Endodermal cell (in vitro differentiated cells): ENCODE measurements around the gene AGPS. TPM values are rescaled to one million over a fixed set of nuclear protein-coding genes. Genes with fewer than 3 reads are reported as not detected.
A peak's percentile ranks its signal among the peaks of the same experiment; 100 is the strongest.

Experiments
- DNase-seq: peaks from one replicate; pipeline ENCODE4 v3.0.0-alpha.2; 2017
- H3K27ac ChIP-seq: 2 replicates; pipeline ENCODE4 v1.5.1; 2013; ENCODE audit warnings: mild to moderate bottlenecking, low read depth, low read length, moderate library complexity
- H3K27me3 ChIP-seq: 2 replicates; pipeline ENCODE4 v1.6.1; 2013; ENCODE audit warnings: mild to moderate bottlenecking, low read length, moderate library complexity; ENCODE audit not compliant: insufficient read depth, control insufficient read depth, poor library complexity, severe bottlenecking
- H3K36me3 ChIP-seq: 2 replicates; pipeline ENCODE4 v1.7.0; 2013; ENCODE audit warnings: mild to moderate bottlenecking, low read length, moderate library complexity; ENCODE audit not compliant: control insufficient read depth, insufficient read depth
- H3K4me1 ChIP-seq: one replicate; pipeline ENCODE4 v1.7.0; 2013; ENCODE audit warnings: low read length; ENCODE audit not compliant: control insufficient read depth, insufficient read depth
- H3K4me3 ChIP-seq: 2 replicates; pipeline ENCODE4 v1.5.1; 2013; ENCODE audit warnings: mild to moderate bottlenecking, low read length, moderate library complexity
- H3K9ac ChIP-seq: 2 replicates; pipeline ENCODE4 v1.6.1; 2013; ENCODE audit warnings: mild to moderate bottlenecking, low read length, moderate library complexity; ENCODE audit not compliant: poor library complexity, severe bottlenecking; ENCODE audit errors: extremely low read depth
- H3K9me3 ChIP-seq: 2 replicates; pipeline ENCODE4 v1.6.1; 2013; ENCODE audit warnings: mild to moderate bottlenecking, low read length, moderate library complexity; ENCODE audit not compliant: control insufficient read depth
- H3K27ac Mint-ChIP-seq: 2 replicates; pipeline ENCODE4 v1.8.0; 2020; ENCODE audit warnings: mixed read lengths
- H3K27me3 Mint-ChIP-seq: 2 replicates; pipeline ENCODE4 v1.8.0; 2021; ENCODE audit warnings: mild to moderate bottlenecking, mixed read lengths; ENCODE audit not compliant: insufficient read depth
- H3K36me3 Mint-ChIP-seq: 2 replicates; pipeline ENCODE4 v1.8.0; 2020; ENCODE audit warnings: low read depth, mixed read lengths
- H3K4me1 Mint-ChIP-seq: 2 replicates; pipeline ENCODE4 v1.8.0; 2020; ENCODE audit warnings: mixed read lengths
- H3K4me3 Mint-ChIP-seq: 2 replicates; pipeline ENCODE4 v1.8.0; 2020; ENCODE audit warnings: mild to moderate bottlenecking, moderate library complexity, mixed read lengths
- H3K9me3 Mint-ChIP-seq: 2 replicates; pipeline ENCODE4 v1.8.0; 2020; ENCODE audit warnings: mild to moderate bottlenecking, mixed read lengths
- WGBS, 2 experiments: methylation state at CpG; one replicate each; pipeline versions ENCODE4 v1.1.5 to v1.1.7; 2013; ENCODE audit warnings: missing lambda C conversion rate in 2 of 2, mixed read lengths in 1 of 2; ENCODE audit not compliant: insufficient coverage in 1 of 2, insufficient read length in 1 of 2; 5-methylcytosine and 5-hydroxymethylcytosine counted together
- total RNA-seq, 2 donors: library from RNA; stranded (reverse); fragmentation: NEBNext Ultra II Directional in 1 of 2; extraction: Animal tissue kit (Norgen Biotek cat#: 25700) in 1 of 2; gene quantifications; 2 replicates in 1 of 2; 3 replicates in 1 of 2; pipeline ENCODE4 v1.2.1, GENCODE V29; 2021
- TF ChIP-seq, protein P1 (sequence below): fragments of 200-600 bp; sonication (generic); conservative IDR thresholded peaks from 2 replicates; pipeline ENCODE4 v1.5.0; 2021; ENCODE audit warnings: antibody characterized with exemption, mild to moderate bottlenecking

AGPS gene
- total RNA-seq, 2 donors from 2014 or later, result 76.8 to 86.1 TPM

DNA sequence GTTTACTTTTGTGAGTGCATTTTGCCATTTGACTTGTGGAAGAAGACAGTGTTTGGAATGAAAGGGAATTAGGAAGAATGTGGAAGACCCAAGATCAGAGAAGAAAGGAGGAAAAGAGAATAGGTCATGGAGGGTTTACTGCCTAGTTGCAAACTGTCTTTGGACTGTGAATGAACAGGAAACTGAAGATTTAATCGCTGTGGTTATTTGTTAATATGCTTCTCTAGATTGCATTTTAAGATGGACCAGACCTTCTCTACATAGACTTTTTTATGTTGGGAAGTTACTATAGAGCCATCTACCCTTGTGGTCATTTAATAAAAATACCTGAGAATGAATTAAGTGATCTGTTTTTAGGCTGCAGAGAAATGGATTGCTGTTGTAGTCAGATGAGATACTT lies 6.2 kb downstream of the AGPS start:
- 85% methylated on average over 1 of the region's 1 CpG; no CpG with 5 or more reads in 1 of the 2 experiments for WGBS, 2 experiments
- no peaks in the 10 kb centered on the region for H3K27me3 ChIP-seq
- peak overlapping the region; percentile 48 for H3K4me3 ChIP-seq
- no peak overlapping the region for H3K27ac ChIP-seq
- peaks cover 4% of the 10 kb centered on the region for H3K36me3 ChIP-seq
- Mint-ChIP-seq H3K9me3 (no peaks in the 10 kb centered on the region), H3K27me3 (no peaks in the 10 kb centered on the region), H3K27ac (no peak overlapping the region), H3K4me3 (no peak overlapping the region), H3K36me3 (peaks cover 4% of the 10 kb centered on the region), H3K4me1 (peaks cover 53% of the 10 kb centered on the region)
- TF ChIP-seq, protein P1, sequence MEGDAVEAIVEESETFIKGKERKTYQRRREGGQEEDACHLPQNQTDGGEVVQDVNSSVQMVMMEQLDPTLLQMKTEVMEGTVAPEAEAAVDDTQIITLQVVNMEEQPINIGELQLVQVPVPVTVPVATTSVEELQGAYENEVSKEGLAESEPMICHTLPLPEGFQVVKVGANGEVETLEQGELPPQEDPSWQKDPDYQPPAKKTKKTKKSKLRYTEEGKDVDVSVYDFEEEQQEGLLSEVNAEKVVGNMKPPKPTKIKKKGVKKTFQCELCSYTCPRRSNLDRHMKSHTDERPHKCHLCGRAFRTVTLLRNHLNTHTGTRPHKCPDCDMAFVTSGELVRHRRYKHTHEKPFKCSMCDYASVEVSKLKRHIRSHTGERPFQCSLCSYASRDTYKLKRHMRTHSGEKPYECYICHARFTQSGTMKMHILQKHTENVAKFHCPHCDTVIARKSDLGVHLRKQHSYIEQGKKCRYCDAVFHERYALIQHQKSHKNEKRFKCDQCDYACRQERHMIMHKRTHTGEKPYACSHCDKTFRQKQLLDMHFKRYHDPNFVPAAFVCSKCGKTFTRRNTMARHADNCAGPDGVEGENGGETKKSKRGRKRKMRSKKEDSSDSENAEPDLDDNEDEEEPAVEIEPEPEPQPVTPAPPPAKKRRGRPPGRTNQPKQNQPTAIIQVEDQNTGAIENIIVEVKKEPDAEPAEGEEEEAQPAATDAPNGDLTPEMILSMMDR, result no peak
- peaks cover 14% of the 10 kb centered on the region for H3K4me1 ChIP-seq
- no peak for DNase-seq
- no peaks in the 10 kb centered on the region for H3K9me3 ChIP-seq
- H3K9ac ChIP-seq, result no peak overlapping the region

DNA sequence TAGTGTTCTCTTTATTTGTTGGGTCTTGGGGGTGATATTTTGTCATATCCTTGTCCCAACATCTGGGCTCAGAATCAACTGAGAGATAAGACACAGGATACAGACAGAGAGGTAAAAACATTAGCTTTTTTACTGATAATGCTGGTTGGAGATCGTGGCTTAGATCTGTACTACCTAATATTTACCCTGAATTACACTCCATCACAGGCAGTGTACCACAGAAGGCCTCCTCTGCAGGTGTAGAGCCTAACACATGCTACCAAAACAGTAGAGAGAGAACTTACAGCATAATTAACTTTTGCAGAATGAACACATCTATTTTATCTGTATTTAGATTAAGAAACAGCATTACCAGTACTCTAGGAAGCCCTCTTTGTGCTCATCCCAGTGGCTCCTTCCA lies 6.8 kb downstream of the AGPS start:
- H3K27ac Mint-ChIP-seq, result no peak overlapping the region
- H3K9me3 Mint-ChIP-seq, result no peaks in the 10 kb centered on the region
- WGBS, 2 experiments, result 91 to 100% methylated on average over 1 of the region's 1 CpG
- Histone ChIP-seq H3K4me3 (peak overlapping the region; percentile 48), H3K36me3 (peaks cover 4% of the 10 kb centered on the region), H3K27ac (no peak overlapping the region), H3K9me3 (no peaks in the 10 kb centered on the region), H3K27me3 (no peaks in the 10 kb centered on the region), H3K9ac (no peak overlapping the region), H3K4me1 (peaks cover 14% of the 10 kb centered on the region)
- peaks cover 4% of the 10 kb centered on the region for H3K36me3 Mint-ChIP-seq
- H3K4me1 Mint-ChIP-seq, result peaks cover 55% of the 10 kb centered on the region
- no peak for DNase-seq
- TF ChIP-seq, protein P1, result no peak
- H3K4me3 Mint-ChIP-seq, result no peak overlapping the region
- H3K27me3 Mint-ChIP-seq, result no peaks in the 10 kb centered on the region

DNA sequence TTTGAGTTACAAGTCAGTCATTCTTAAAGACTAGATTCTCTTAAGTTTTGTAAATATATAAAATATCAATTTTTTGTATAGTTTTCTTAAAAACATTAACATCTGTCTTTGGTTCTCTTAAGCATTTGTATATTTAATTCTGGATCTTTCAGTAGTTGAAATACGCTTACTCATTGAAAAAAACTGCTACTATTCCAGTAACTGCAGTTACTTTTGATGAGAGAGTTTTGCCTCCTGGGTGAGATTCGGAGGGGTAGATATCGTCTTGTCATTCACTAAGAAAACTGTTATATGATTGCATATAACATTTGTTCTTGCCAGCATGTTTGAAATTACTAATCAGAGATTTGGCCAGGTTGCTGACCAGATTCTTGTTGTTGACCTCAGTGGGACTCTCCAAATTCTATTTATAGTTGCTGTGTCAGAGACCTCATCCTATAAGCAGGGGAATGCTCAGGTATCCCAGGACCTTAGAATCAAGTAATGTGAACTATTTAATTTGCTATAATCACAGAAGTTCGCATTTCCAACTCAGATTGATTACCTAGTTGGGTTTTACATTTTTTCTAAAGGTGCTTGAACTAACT lies 7.9 kb downstream of the AGPS start:
- Histone ChIP-seq H3K4me3 (peak overlapping the region; percentile 4), H3K9ac (no peak overlapping the region), H3K27me3 (no peaks in the 10 kb centered on the region), H3K36me3 (peaks cover 4% of the 10 kb centered on the region), H3K4me1 (peaks cover 21% of the 10 kb centered on the region), H3K27ac (no peak overlapping the region), H3K9me3 (no peaks in the 10 kb centered on the region)
- DNase-seq, result no peak
- no peaks in the 10 kb centered on the region for H3K9me3 Mint-ChIP-seq
- H3K27ac Mint-ChIP-seq, result peak overlapping the region; percentile 29
- H3K4me1 Mint-ChIP-seq, result peaks cover 51% of the 10 kb centered on the region
- H3K36me3 Mint-ChIP-seq, result peaks cover 4% of the 10 kb centered on the region
- TF ChIP-seq, protein P1, result no peak
- H3K27me3 Mint-ChIP-seq, result no peaks in the 10 kb centered on the region
- no peak overlapping the region for H3K4me3 Mint-ChIP-seq
- 80 to 94% methylated on average over 2 to 4 of the region's 4 CpGs for WGBS, 2 experiments
